HG02973 (cell line): ENCODE data around the gene JARID2.

Experiments used
- ATAC-seq: cut with Tn5 transposase; IDR thresholded peaks from one replicate; pipeline ENCODE4 v1.9.1; 2021; ENCODE audit warnings: moderate library complexity; ENCODE audit not compliant: unreplicated experiment

Gene JARID2

DNA sequence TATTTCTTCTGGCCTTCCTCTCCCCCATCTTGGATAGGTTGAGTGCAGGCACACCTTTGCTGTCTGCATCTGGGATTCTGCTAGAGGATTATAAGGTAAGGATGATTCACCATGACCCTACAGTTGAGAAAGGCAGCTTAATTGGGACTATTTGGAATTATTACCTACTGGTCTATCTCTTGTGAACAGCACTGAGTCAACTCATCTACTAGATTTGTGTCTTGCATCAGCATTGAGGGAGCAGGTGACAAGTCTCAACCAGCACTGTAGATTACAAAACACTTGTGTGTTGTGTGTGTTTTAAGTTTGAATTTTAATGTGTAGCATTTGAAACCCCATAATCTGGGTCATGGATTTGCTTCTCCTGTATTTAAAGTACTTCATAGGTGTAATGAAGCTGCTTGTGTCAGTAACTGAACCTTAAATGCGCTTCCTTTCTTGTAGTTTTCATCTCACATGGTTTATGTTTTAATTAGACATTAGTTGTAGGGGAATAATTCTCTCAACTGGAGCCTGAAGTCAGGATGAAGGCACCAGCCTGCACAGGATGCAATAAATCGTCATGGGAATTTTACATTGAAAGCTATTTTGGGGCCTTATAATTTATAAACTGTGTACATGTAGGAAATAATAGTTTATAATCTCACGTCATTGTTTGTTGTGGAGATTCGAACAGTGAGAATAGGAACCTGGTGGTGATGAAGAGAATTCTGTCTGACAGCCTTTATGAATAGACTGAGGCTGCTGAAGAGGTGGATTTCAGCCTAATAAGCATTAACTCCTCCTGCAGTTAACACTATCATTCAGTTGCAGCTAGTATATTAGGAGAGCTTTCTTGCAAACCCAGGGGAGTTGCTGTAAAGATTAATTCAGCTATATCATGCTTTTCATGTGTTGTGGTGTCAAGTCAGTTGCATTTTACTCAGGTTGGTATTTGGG, 125.1 kb downstream of the JARID2 start:
- ATAC-seq: no peak

DNA sequence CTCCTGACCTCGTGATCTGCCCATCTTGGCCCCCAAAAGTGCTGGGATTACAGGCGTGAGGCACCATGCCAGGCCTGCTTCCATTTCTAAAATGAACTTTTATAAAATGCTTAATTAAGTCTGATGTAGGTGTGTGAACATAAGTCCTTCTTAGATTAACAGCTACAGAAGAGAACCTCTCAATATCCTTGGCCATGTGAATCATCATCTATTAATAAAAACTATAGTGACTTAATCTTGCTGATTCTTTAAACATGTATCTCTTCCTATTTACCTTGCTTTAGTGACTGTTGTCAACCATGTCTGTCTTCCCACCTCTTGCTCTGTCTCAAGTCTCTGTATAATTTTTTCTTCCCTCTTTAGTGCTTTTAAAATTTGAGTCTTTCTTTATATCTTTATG, 127.1 kb downstream of the JARID2 start:
- ATAC-seq: no peak

DNA sequence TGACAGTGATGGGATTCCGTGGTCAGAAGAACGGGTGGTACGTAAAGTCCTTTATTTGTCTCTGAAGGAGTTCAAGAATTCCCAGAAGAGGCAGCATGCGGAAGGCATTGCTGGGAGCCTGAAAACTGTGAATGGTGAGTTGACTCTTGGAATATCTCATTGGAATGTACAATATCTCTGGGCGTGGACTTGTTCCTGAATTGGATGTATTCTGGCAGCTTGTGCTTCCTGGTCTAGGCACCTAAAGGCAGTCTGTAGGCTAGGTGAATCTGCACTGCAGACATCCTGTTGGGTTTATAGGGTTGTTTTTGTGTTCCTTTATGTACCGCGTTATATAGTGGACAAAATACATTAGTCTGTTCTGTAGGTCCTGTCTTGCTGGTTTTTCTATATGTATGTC, 128.2 kb downstream of the JARID2 start:
- no peak for ATAC-seq

DNA sequence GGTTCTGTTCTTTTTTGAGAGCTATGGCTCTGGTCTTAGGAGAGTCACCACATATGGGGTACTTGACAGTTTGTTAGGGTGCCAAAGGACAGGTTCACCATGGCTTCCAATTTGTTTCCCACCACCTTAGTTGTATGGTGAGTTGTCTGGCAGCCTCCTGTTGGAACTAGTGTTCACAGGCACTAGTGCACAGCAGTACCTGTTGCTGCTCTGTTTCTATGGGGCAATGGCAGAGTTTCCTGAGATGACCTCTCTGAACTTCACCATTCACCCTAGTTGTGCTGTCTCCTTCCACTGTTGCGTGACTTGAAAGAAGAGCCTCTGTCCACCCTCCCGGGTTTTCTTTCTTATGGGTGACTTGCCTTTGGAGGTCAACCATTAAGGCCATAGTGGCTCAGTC, 129.1 kb downstream of the JARID2 start:
- no peak for ATAC-seq

DNA sequence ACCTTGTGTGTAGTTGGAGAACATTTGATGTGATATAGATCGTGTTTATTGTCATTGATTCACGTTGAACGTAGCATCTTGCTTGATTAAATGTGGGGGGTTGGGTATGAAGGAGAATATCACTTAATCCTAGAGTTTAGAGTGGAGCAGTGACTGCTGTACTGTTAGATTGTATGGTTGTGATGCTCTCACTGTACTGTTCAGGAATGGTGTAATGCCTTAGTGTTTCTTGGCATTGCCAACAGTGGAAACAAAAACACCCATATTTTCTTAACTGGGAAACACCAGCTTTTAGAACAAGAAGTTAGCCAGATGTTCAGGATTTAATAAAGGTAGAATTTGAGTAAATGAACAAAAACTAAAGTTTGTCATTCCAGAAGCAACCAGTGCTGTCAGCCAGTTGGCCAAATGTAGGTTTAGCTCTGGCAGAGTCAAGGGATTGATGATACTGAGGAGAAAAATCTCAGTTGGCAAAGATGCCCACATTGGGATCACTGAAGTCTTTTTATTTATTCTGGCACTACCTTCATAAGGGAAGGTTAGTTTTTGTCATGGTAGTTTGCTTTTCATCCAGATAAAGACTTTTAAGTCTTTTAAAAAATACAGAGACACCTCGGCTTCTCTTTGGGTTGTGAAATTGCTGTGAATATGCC, 129.9 kb downstream of the JARID2 start:
- ATAC-seq: no peak

DNA sequence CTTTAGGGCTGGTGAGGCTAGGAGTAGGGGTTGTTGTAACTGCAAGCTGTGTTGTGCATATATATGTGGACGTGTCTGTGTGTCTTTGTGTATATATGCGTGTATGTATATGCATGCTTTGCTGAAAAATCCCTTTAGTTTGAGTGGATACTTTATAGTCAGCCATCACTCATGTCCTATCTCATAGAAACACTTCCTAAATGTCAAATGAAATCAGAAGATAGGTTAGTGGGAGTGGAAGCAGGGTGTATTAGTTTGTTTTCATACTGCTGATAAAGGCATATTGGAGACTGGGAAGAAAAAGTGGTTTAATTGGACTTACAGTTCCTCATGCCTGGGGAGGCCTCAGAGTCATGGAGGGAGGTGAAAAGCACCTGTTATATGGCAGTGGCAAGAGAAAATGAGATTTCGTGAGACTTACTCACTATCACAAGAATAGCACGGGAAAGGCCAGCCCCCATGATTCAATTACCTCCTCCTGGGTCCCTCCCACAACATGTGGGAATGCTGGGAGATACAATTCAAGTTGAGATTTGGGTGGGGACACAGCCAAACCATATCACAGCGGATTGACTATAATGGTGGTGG, 131.1 kb downstream of the JARID2 start:
- no peak for ATAC-seq

DNA sequence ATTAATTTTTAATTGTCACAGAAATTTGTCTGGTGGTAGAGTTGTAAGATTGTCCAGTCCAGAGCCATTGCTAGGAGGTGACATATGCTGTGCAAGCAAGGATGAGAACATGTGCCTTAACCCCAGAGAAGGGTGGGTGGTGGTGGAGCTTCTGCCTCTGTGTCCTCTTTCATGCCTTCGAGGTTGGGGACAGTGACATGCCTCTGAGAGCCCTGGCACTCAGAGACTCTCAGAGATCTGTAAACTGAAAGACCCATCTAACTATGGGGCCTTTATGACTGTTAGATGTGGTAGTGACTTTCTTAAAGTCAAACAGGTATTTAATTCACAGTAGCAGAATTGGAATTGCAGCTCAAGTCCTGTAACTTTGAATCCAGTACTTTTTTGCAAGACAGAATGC, 132.4 kb downstream of the JARID2 start:
- ATAC-seq: no peak

DNA sequence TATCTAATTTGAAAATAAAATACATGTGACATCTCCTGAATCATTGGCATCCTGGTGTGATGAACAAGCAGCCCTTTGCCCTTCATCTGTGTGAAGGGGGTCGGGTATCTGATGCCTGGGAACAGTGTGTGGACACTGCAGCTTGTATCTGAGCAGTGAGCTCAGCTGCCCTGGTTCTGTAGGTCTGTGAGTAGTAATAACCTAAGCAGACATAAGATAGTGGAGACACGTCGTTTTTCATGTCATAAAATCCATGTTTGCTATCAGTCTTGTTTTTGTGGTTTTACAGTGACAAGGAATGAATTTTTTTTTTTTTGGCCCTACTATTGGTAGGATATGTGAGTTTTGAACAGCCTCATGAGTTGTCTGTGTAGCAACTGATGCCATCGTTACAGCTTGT, 133.0 kb downstream of the JARID2 start:
- no peak for ATAC-seq

DNA sequence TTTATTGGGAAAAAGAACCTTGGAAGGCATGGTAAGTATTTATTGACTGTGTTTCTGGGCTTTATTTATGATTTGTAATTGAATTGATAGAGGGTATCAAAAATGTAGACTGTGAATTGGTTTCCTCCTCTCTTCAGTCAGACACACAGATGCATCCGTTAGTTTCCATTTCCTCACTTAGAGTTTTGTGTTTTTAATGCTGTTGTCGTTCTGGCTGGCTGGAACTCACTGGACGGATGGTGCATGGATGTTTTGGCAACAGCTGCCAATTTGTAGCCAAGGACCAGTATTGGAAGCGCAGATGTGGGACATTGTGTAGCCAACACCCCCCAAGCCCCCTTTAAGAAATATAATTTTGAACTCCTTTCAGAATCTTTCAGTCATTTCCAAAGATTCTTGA, 134.5 kb downstream of the JARID2 start:
- no peak for ATAC-seq

DNA sequence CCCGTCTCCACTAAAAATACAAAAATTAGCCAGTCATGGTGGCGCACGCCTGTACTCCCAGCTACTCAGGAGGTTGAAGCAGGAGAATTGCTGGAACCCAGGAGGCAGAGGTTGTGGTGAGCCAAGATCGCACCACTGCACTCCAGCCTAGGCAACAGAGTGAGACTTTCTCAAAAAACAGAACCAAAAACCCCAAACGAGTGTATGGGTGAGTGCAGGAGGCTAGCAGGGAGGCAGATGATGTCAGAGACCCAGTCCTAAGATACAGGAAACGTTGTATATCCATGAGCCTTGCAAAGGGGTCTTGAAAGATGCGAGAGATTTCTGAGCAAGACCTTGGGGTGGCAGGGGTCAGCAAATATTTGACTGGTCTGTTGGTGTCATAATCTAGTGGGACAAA, 136.2 kb downstream of the JARID2 start:
- no peak for ATAC-seq

DNA sequence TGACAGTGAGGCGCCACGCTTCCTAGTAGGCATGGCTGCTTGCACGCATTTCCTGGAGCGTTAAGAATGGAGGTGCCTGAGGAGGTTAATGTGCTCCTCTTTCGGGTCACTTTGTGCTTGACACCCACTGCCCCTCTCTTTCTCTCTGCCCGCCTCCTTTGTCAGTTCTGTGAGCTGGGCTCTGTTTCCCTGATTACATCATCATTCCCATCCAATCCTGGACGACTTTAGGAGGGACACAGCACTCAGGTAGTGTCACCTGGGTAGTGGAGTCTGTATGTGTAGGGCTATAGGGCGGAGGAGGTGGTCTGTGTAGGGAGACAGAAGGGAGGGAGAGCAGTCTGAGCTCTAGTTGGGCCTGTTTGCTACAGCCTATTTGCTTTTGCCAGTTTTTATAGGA, 136.8 kb downstream of the JARID2 start:
- no peak for ATAC-seq

DNA sequence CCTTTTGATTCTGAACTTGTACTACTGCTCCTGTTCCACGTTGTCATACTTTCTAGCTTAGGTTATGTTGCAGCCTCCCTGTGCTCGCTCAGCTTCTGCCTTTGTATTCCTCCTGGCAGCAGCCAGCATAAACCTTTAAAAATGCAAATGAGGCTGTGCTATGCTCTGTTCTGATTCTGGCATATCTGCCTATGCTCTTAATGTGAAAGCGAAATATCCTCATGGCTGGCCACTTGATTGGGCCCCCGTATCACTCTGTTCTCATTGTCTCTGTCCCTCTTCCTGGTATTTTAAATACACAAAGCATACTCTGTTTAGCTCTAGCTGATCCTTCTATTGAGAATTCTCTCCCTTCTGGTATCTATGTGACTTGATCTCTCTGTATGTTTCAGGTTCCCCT, 139.0 kb downstream of the JARID2 start:
- no peak for ATAC-seq

DNA sequence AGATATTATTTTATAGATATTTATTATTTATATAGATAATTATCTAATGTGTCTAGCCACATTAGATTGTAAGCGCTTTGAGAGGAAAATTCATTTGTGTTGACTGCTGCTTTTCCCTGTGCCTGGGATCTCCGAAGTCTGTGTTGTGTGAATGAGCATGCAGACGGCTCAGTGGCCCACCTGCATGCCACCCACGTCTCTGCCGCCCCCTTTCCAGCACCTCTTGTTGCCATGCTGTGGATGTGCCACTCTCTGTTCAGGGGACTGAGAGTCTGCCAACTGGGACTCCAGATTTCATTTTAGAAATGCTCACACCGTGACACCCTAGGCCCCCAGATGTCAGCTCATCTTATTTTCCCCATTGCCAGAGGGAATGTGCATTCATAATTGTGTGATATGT, 139.7 kb downstream of the JARID2 start:
- ATAC-seq: no peak

DNA sequence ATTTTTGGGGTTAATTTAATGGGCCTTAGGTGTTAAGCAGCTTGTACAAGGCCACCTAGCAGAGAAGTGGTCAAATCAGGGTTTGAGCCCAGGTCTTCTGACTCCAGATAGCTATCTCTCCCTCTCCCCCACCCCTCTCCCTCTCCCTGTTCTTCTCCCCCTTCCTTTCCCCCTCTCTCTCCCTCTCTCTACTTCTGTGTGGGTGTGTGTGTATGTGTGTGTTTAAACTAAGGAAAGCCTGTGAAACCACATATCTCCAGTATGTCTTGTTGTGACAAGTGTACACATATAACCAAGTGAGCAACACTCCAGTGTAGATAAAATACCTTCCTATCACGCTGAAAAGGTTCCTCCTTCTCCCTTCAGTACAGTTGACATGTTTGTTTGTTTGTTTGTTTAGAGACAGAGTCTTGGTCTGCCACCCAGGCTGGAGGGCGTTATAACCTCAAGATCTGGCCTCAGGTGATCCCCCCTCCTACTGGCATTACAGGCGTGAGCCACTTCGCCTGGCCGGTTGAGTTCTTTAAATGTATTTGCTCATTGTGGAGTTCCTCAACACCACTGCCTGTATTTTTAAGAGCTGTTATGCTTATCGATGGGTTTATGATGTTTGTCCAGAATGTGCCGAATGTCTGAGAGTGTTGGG, 140.4 kb downstream of the JARID2 start:
- no peak for ATAC-seq

DNA sequence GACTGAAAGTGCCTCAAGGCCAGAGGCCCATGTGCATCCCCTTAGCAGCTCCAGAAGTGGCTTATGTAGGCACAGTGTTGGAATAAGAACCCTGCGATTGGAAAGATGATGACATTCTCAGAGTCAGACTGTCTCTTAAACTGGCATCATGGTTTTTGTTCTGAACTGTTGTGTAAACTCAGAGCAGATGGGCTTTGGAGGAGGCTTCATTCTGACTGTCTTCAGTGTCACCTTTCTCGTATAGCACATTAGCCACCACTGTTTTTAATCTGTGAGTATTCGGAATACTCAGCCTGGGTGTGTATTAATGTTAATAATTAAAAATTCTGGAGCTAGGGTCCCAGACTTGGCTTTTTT, 140.9 kb downstream of the JARID2 start:
- ATAC-seq: no peak

DNA sequence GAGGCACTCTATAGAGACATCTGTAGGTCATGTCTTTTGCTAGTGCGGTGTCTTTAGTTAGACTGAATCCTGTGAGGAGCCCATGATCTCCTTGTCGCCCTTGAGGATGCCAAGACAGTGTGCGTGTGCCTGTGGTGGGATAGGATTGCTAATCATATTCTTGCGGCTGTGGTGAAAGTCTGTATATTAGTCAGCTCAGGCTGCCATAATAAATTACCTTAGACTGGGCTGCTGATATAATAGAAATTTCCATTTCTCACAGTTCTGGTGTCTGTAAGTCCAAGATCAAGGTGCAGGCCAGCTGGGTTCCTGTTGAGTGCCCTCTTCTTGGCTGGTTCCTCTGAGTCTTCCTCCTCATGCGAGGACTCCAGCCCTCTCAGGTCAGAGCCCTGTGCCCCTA, 141.2 kb downstream of the JARID2 start:
- no peak for ATAC-seq

DNA sequence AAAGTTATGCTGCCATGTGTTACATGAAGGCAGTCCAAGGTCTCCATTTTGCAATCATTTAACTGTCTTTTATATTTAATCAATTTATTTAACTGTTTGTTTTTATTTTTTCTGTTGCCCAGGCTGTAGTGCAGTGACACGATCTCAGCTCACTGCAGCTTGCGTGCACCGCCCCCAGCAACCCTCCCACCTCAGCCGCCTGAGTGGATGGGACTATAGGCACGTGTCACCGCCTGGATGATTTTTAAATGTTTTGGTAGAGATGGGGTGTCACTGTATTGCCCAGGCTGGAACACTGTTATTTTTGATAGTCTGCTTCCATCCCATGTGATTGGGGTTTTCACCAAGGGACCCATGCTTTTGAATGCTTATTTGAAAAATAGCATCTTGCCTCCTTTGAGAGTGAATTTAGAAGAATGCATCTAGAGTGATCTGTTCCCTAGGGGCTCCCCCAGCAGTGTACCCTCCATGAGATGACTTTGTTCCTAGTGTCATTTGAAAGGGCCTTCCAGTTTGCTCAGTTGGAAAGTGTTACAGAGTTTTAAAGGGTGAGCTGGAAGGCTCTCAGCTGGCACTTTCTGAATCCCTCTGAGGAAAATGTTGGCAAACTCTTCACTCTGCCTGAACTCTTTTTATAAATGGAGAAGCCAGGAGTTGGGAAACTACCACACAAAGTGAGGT, 143.4 kb downstream of the JARID2 start:
- ATAC-seq: no peak

DNA sequence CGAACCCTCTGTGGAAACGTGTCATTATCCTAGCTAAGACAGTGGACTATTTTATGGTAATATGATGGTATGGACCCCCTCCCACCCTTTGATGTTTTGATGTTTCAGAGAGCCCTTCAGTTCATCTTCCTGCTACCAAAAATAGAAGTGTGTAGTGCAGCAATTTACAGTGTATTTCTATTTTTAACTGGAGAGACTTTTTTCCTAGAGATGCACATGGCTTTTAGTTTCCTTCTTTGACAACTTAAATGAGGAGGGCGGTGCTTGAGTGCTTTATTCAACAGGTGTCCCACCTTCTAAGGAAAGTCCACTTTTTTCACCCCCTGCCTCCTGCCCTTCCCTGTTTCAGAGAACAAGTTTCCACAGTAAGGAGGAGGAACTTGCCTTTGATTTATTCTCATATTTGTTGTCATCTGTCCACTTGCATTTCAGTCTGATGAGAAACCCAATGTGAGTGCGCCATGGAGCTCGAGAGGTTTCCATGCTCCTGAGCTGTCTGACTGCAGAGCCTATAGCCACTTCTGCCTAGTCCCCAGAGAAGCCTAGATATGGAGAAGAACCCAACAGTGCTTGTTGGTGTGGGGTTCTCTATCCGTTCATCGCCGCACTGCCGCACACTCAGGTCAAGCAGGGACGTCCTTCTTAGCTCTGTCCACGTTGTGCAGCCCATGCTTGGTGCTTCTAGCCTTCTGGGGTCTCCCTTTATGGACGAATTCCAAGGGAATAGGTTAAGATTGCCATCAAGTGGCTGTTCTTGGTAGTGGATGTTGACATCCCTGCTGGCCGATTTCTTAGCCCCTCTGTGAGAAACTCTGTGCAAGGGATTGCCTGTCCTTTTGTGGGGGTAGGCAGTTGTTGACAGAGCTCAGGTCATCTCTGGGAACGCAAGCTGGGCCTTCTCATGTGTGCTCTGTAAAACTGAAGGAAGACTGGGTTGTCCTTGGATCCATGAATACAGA, 144.2 kb downstream of the JARID2 start:
- ATAC-seq: no peak

DNA sequence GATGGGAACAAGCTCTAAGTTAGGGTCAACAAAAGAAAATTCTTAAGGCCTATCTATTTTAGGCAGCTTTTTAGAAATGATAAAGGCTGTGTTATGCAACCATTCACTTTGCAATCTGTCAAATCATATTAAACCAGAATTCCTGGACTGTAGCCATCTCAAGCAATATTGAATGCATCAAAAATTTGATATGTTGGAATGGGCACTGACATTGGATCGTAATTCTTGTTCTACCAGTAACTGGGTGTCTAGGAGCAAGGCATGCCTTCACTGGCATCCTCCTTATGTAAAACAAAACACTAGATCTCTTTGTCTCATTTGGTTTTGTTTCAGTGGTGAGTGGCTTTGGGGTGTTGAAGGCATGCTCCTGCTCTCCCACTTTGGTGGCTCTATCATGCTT, 145.6 kb downstream of the JARID2 start:
- ATAC-seq: no peak

DNA sequence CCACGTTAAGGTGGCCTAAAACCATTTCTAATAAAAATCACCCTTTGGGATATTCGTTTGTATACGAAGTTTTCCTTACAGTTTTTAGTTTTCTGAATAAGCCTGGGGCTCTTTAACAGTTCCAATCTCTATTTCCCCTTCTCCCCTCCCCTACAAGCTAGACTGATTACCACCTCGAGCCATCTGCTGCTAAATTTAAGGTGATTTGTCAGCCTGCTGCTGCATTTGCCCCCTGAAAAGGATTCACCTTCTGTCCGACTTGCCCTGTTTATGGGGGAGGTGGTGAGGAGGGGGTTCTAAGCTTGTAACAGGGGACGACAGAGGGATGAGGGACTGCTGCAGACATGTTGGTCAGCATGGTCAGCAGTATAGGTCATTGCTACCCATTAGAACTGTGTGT, 146.3 kb downstream of the JARID2 start:
- no peak for ATAC-seq
